Breast epithelium (tissue), 3 donors: ENCODE results near the gene MBD3.
"Not testable (repeated sequence)": the region's sequence is repeated elsewhere in the genome, so short reads cannot be mapped to it uniquely, and the experiment has no call there.

ENCODE experiments used
- CTCF ChIP-seq, 3 donors: fragments of 450-650 bp; IDR thresholded peaks; one replicate each; pipeline ENCODE4 v1.5.1; 2016 to 2017; ENCODE audit warnings: antibody characterized with exemption in 3 of 3, mild to moderate bottlenecking in 3 of 3, moderate library complexity in 3 of 3
- POLR2A ChIP-seq: fragments of 450-650 bp; IDR thresholded peaks from one replicate; pipeline ENCODE4 v1.6.1; 2016; ENCODE audit warnings: antibody characterized with exemption, mild to moderate bottlenecking, moderate library complexity

GRCh38 chr19:1530856-1531255 lies 61.8 kb downstream of the MBD3 start:
- TF ChIP-seq CTCF (IDR thresholded peaks at IDR 0.05); POLR2A: not testable (repeated sequence)
